Liver (tissue), 9 donors: ENCODE data around the gene CCDC102A. TPM values are rescaled to one million over a fixed set of nuclear protein-coding genes. Genes with fewer than 3 reads are reported as not detected.

Experiments
- DNase-seq: peaks from one replicate; pipeline ENCODE4 v3.0.0-alpha.2; 2017; ENCODE audit warnings: low spot score
- H3K27ac ChIP-seq, 2 donors: one replicate each; pipeline ENCODE4 v1.7.0; 2013; ENCODE audit warnings: inconsistent platforms in 2 of 2, low read length in 2 of 2, control low read depth in 1 of 2, low read depth in 1 of 2, mild to moderate bottlenecking in 1 of 2
- H3K27me3 ChIP-seq, 4 donors: one replicate each; pipeline versions ENCODE4 v1.6.1 to v1.7.0; 2013; ENCODE audit warnings: low read length in 3 of 4, inconsistent platforms in 1 of 4, mild to moderate bottlenecking in 1 of 4, moderate library complexity in 1 of 4; ENCODE audit not compliant: control insufficient read depth in 4 of 4, insufficient read depth in 4 of 4
- H3K36me3 ChIP-seq, 4 donors: one replicate each; pipeline versions ENCODE4 v1.6.1 to v1.7.0; 2013; ENCODE audit warnings: low read length in 3 of 4, mild to moderate bottlenecking in 3 of 4, low read depth in 1 of 4, moderate library complexity in 1 of 4; ENCODE audit not compliant: control insufficient read depth in 4 of 4, insufficient read depth in 3 of 4
- H3K4me1 ChIP-seq, 4 donors: one replicate each; pipeline versions ENCODE4 v1.6.1 to v1.7.0; 2013; ENCODE audit warnings: low read length in 3 of 4, mild to moderate bottlenecking in 3 of 4, moderate library complexity in 1 of 4; ENCODE audit not compliant: control insufficient read depth in 4 of 4, insufficient read depth in 4 of 4
- H3K4me3 ChIP-seq, 3 donors: one replicate each; pipeline versions ENCODE4 v1.6.1 to v1.7.0; 2013; ENCODE audit warnings: low read length in 3 of 3, control low read depth in 1 of 3, low read depth in 1 of 3, mild to moderate bottlenecking in 1 of 3
- H3K9ac ChIP-seq, 2 donors: one replicate each; pipeline ENCODE4 v1.7.0; 2013; ENCODE audit warnings: low read length in 2 of 2, mild to moderate bottlenecking in 2 of 2, moderate library complexity in 2 of 2, control low read depth in 1 of 2, low read depth in 1 of 2
- H3K9me3 ChIP-seq, 4 donors: one replicate each; pipeline versions ENCODE4 v1.6.1 to v1.7.0; 2013; ENCODE audit warnings: low read length in 3 of 4; ENCODE audit not compliant: control insufficient read depth in 4 of 4
- FOXA1 ChIP-seq: IDR thresholded peaks from 2 replicates; pipeline ENCODE4 v1.6.1; 2016; ENCODE audit warnings: antibody characterized with exemption
- FOXA2 ChIP-seq: IDR thresholded peaks from 2 replicates; pipeline ENCODE4 v1.6.1; 2016; ENCODE audit warnings: antibody characterized with exemption
- HNF4A ChIP-seq, 2 donors: conservative IDR thresholded peaks; 2 replicates each; pipeline ENCODE4 v1.6.1; 2016; ENCODE audit warnings: antibody characterized with exemption in 2 of 2, mild to moderate bottlenecking in 2 of 2
- HNF4G ChIP-seq: IDR thresholded peaks from 2 replicates; pipeline ENCODE4 v1.6.1; 2016; ENCODE audit warnings: antibody characterized with exemption
- JUND ChIP-seq, 2 donors: IDR thresholded peaks; 2 replicates each; pipeline ENCODE4 v1.6.1; 2016; ENCODE audit warnings: antibody characterized with exemption in 2 of 2
- RAD21 ChIP-seq, 2 donors: IDR thresholded peaks; 2 replicates each; pipeline ENCODE4 v1.6.1; 2016; ENCODE audit warnings: antibody characterized with exemption in 2 of 2, mild to moderate bottlenecking in 2 of 2
- RXRA ChIP-seq, 2 donors: IDR thresholded peaks; 2 replicates each; pipeline ENCODE4 v1.6.1; 2017 to 2018; ENCODE audit warnings: antibody characterized with exemption in 2 of 2, mild to moderate bottlenecking in 1 of 2
- SP1 ChIP-seq: IDR thresholded peaks from 2 replicates; pipeline ENCODE4 v1.6.1; 2018; ENCODE audit warnings: antibody characterized with exemption, mild to moderate bottlenecking
- TAF1 ChIP-seq: conservative IDR thresholded peaks from 2 replicates; pipeline ENCODE4 v1.6.1; 2016; ENCODE audit warnings: antibody characterized with exemption, mild to moderate bottlenecking
- YY1 ChIP-seq: IDR thresholded peaks from 2 replicates; pipeline ENCODE4 v1.6.1; 2016; ENCODE audit warnings: antibody characterized with exemption, mild to moderate bottlenecking
- WGBS: extraction: QIAGEN DNeasy Blood & Tissue Kit; methylation state at CpG from one replicate; pipeline ENCODE4 v1.1.7; 2013; 5-methylcytosine and 5-hydroxymethylcytosine counted together
- polyA plus RNA-seq, 2 donors: library from polyadenylated mRNA; stranded (reverse) in 1 of 2; unstranded in 1 of 2; fragments of 200-250 nt in 1 of 2; fragments of >200 nt in 1 of 2; fragmentation: Nextera tagmentation in 1 of 2; extraction: Ambion mirVana in 1 of 2; gene quantifications; one replicate each; pipeline versions ENCODE4 v1.2.1 to v1.2.3, GENCODE V29; 2013 to 2015
- total RNA-seq, 2 donors: library from RNA; depleted of rRNA; stranded (reverse); fragments of >200 nt; gene quantifications; one replicate each; pipeline ENCODE4 v1.2.3, GENCODE V29; 2014
- TF ChIP-seq, protein P1 (sequence below): IDR thresholded peaks from 2 replicates; pipeline ENCODE4 v1.6.1; 2016; ENCODE audit warnings: antibody characterized with exemption
- TF ChIP-seq, protein P2 (sequence below): IDR thresholded peaks from 2 replicates; pipeline ENCODE4 v1.6.1; 2016; ENCODE audit warnings: antibody characterized with exemption
- TF ChIP-seq, protein P3 (sequence below): fragments of 150-350 bp; IDR thresholded peaks from 2 replicates; pipeline ENCODE4 v1.5.1; 2017; ENCODE audit warnings: improper control_type of control experiment, low read depth, low read length; ENCODE audit not compliant: missing input control
- TF ChIP-seq, protein P4 (sequence below): IDR thresholded peaks from 2 replicates; pipeline ENCODE4 v1.6.1; 2016; ENCODE audit warnings: antibody characterized with exemption, mild to moderate bottlenecking
- donor health status: healthy.
- donor health status: healthy.
- donor health status: healthy.
- donor health status: healthy.
- donor health status: healthy.

Gene CCDC102A
- total and polyA plus RNA-seq, 4 donors: 0.36 to 2.6 (median 1.7) TPM

DNA sequence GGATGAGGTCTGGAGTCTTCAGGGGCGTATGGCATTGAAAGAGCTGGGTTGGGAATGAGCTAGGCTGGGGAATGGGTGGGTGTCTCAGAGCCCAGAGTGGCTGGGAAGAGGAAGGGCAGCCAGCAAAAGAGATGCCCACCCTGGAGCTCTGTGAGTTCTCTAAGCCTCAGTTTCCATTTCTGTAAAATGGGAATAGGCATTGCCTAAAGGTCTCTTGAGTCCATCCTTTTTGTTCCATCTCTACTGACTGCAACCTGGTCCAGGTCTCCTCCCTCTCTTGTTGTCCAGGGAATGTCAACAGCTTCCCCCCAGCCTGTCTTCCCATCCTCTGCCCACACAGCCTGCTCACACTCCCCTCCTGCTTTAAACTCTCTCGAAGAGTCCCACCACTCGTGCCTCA is 19.6 kb downstream of the CCDC102A start:
- DNase-seq: no peak
- WGBS: 95% methylated on average over 3 of the region's 3 CpGs
- Histone ChIP-seq H3K27me3 (no peaks in the 10 kb centered on the region), H3K27ac (no peak overlapping the region), H3K4me3 (no peak overlapping the region), H3K4me1 (peaks cover 0 to 5% (median 2%) of the 10 kb centered on the region in 4 donors), H3K36me3 (peaks cover 0 to 2% (median 0%) of the 10 kb centered on the region in 4 donors), H3K9me3 (no peaks in the 10 kb centered on the region), H3K9ac (no peak overlapping the region)
- TF ChIP-seq SP1 (no peak), JUND (IDR thresholded peaks at IDR 0.05) (no peak), FOXA1 (no peak), HNF4A (conservative IDR thresholded peaks at IDR 0.05) (no peak), RXRA (IDR thresholded peaks at IDR 0.05) (no peak), YY1 (no peak)
- TF ChIP-seq, protein P1, sequence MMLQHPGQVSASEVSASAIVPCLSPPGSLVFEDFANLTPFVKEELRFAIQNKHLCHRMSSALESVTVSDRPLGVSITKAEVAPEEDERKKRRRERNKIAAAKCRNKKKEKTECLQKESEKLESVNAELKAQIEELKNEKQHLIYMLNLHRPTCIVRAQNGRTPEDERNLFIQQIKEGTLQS: no peak
- TF ChIP-seq, protein P2, sequence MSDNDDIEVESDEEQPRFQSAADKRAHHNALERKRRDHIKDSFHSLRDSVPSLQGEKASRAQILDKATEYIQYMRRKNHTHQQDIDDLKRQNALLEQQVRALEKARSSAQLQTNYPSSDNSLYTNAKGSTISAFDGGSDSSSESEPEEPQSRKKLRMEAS: no peak
- TF ChIP-seq, protein P3, sequence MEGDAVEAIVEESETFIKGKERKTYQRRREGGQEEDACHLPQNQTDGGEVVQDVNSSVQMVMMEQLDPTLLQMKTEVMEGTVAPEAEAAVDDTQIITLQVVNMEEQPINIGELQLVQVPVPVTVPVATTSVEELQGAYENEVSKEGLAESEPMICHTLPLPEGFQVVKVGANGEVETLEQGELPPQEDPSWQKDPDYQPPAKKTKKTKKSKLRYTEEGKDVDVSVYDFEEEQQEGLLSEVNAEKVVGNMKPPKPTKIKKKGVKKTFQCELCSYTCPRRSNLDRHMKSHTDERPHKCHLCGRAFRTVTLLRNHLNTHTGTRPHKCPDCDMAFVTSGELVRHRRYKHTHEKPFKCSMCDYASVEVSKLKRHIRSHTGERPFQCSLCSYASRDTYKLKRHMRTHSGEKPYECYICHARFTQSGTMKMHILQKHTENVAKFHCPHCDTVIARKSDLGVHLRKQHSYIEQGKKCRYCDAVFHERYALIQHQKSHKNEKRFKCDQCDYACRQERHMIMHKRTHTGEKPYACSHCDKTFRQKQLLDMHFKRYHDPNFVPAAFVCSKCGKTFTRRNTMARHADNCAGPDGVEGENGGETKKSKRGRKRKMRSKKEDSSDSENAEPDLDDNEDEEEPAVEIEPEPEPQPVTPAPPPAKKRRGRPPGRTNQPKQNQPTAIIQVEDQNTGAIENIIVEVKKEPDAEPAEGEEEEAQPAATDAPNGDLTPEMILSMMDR: no peak

DNA sequence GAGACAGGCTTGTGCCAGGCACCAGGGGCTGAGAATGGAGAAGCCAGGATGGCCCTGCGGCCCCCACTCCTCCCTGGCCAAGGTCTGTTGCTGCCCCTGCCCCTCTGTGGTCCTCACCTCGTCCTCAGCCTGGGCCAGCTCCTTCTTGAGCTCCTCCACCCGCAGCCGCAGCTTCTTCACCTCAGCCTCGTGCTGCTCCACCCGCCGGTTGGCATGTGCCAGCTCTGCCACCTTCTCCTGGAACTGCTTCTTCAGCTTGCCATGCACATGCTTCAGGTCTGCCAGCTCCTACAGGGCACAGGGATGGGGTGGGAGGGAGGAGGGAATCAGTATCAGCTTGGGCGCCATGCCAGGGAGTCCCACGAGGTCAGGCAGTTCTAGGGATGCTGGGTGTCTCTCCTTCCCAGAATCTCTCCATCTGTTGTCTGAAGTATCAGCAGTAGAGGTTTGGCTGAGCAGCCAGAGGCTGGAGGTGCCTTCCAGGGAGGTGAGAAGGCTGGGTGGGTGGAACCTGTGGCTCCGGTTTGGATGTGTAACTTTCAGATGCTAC is 20.1 kb downstream of the CCDC102A start:
- no peak overlapping the region for H3K9ac ChIP-seq
- H3K27me3 ChIP-seq: no peaks in the 10 kb centered on the region
- 89% methylated on average over 10 of the region's 10 CpGs for WGBS
- TF ChIP-seq FOXA2 (no peak), TAF1 (no peak), RXRA (IDR thresholded peaks at IDR 0.05) (no peak), RAD21 (IDR thresholded peaks at IDR 0.05) (no peak), HNF4A (conservative IDR thresholded peaks at IDR 0.05) (no peak), FOXA1 (no peak), JUND (IDR thresholded peaks at IDR 0.05) (no peak), HNF4G (no peak)
- TF ChIP-seq, protein P1: no peak
- TF ChIP-seq, protein P4, sequence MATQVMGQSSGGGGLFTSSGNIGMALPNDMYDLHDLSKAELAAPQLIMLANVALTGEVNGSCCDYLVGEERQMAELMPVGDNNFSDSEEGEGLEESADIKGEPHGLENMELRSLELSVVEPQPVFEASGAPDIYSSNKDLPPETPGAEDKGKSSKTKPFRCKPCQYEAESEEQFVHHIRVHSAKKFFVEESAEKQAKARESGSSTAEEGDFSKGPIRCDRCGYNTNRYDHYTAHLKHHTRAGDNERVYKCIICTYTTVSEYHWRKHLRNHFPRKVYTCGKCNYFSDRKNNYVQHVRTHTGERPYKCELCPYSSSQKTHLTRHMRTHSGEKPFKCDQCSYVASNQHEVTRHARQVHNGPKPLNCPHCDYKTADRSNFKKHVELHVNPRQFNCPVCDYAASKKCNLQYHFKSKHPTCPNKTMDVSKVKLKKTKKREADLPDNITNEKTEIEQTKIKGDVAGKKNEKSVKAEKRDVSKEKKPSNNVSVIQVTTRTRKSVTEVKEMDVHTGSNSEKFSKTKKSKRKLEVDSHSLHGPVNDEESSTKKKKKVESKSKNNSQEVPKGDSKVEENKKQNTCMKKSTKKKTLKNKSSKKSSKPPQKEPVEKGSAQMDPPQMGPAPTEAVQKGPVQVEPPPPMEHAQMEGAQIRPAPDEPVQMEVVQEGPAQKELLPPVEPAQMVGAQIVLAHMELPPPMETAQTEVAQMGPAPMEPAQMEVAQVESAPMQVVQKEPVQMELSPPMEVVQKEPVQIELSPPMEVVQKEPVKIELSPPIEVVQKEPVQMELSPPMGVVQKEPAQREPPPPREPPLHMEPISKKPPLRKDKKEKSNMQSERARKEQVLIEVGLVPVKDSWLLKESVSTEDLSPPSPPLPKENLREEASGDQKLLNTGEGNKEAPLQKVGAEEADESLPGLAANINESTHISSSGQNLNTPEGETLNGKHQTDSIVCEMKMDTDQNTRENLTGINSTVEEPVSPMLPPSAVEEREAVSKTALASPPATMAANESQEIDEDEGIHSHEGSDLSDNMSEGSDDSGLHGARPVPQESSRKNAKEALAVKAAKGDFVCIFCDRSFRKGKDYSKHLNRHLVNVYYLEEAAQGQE: no peak
- TF ChIP-seq, protein P2: no peak
- H3K36me3 ChIP-seq: peaks cover 0 to 2% (median 0%) of the 10 kb centered on the region in 4 donors
- no peaks in the 10 kb centered on the region for H3K9me3 ChIP-seq
- H3K4me1 ChIP-seq: peaks cover 0 to 5% (median 2%) of the 10 kb centered on the region in 4 donors
- DNase-seq: no peak
- no peak overlapping the region for H3K27ac ChIP-seq
- H3K4me3 ChIP-seq: no peak overlapping the region
